ENCODE data around the gene MAGEB17.

GRCh38 chrX:16138108-16138427 is 29.2 kb upstream of the MAGEB17 start:
- TF ChIP-seq, protein P1, sequence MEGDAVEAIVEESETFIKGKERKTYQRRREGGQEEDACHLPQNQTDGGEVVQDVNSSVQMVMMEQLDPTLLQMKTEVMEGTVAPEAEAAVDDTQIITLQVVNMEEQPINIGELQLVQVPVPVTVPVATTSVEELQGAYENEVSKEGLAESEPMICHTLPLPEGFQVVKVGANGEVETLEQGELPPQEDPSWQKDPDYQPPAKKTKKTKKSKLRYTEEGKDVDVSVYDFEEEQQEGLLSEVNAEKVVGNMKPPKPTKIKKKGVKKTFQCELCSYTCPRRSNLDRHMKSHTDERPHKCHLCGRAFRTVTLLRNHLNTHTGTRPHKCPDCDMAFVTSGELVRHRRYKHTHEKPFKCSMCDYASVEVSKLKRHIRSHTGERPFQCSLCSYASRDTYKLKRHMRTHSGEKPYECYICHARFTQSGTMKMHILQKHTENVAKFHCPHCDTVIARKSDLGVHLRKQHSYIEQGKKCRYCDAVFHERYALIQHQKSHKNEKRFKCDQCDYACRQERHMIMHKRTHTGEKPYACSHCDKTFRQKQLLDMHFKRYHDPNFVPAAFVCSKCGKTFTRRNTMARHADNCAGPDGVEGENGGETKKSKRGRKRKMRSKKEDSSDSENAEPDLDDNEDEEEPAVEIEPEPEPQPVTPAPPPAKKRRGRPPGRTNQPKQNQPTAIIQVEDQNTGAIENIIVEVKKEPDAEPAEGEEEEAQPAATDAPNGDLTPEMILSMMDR (IDR thresholded peaks at IDR 0.05): no peak
- TF ChIP-seq POLR2AphosphoS5 (IDR thresholded peaks at IDR 0.05) (no peak), POLR2A (IDR thresholded peaks at IDR 0.05) (no peak)

Data from transverse colon (tissue), 4 donors.